Measurements from ENCODE around the gene MAPKAPK2.
"Not testable (repeated sequence)": the region's sequence is repeated elsewhere in the genome, so short reads cannot be mapped to it uniquely, and the experiment has no call there.

MAPKAPK2 gene

DNA sequence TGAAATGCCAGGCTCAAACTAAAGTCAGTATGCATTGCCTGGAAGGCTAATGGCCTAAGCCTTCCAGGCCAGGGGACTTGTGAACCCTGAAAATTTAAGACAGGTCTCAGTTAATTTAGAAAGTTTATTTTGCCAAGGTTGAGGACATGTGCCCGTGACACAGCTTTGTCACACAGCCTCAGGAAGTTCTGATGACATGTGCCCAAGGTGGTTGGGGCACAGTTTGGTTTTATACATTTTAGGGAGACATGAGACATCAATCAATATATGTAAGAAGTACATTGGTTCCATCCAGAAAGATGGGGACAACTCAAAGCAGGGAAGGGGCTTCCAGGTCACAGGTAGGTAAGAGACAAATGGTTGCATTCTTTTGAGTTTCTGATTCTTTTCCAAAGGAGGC, 81.1 kb downstream of the MAPKAPK2 start:
- DNase-seq (ENCODE audit: low spot score); H3K9me3 ChIP-seq (replicated peaks in 1 of 2; ENCODE audit: control insufficient read depth in 2 of 2, insufficient read depth in 1 of 2, low read depth in 1 of 2, low read length in 2 of 2); H3K4me3 ChIP-seq (ENCODE audit: low read length in 2 of 2); H2AFZ ChIP-seq (ENCODE audit: low read length); H3K27ac ChIP-seq (replicated peaks; ENCODE audit: low read length); H2BK120ac ChIP-seq (ENCODE audit: low read depth, low read length); H2AK5ac ChIP-seq (ENCODE audit: low read depth, low read length); H3K23ac ChIP-seq (ENCODE audit: low read depth, low read length, poor library complexity); H2BK15ac ChIP-seq (ENCODE audit: low read length); H3K4ac ChIP-seq (ENCODE audit: low read length); H3K4me2 ChIP-seq (ENCODE audit: insufficient read depth, low read length, poor library complexity, severe bottlenecking); H3K9ac ChIP-seq (ENCODE audit: low read depth, low read length, poor library complexity); H3K4me1 ChIP-seq (ENCODE audit: control insufficient read depth in 2 of 2, insufficient read depth in 1 of 2, low read depth in 1 of 2, low read length in 2 of 2); H2BK5ac ChIP-seq (ENCODE audit: low read length); H3K36me3 ChIP-seq (replicated peaks in 1 of 2; ENCODE audit: control insufficient read depth in 2 of 2, insufficient read depth in 2 of 2, low read length in 2 of 2); H3K79me1 ChIP-seq (ENCODE audit: low read depth, low read length); H3K18ac ChIP-seq (ENCODE audit: low read length); H4K8ac ChIP-seq (ENCODE audit: low read depth, low read length); H4K91ac ChIP-seq (ENCODE audit: low read depth, low read length, poor library complexity); H2BK12ac ChIP-seq (ENCODE audit: low read length); H3K14ac ChIP-seq (ENCODE audit: low read length): not testable (repeated sequence)
- H3K27me3 ChIP-seq (ENCODE audit: control insufficient read depth in 3 of 3, insufficient read depth in 3 of 3, low read depth in 1 of 3, low read length in 3 of 3) = peaks cover 0 to 19% (median 0%) of the 10 kb centered on the region in 3 experiments
- WGBS, 2 donors (ENCODE audit: extremely low coverage in 2 of 2, insufficient read length in 2 of 2, insufficient replicate concordance in 1 of 2) = no CpG with 5 or more reads among the region's 1 CpG

- no peak overlapping the region for H2BK15ac ChIP-seq (ENCODE audit: low read length)
- H2BK120ac ChIP-seq (ENCODE audit: low read depth, low read length) = no peak overlapping the region
- DNase-seq (ENCODE audit: low spot score) = no peak
- peaks cover 0 to 25% (median 0%) of the 10 kb centered on the region in 3 experiments for H3K27me3 ChIP-seq (ENCODE audit: control insufficient read depth in 3 of 3, insufficient read depth in 3 of 3, low read depth in 1 of 3, low read length in 3 of 3)
- H4K91ac ChIP-seq (ENCODE audit: low read depth, low read length, poor library complexity) = no peak overlapping the region
- no peaks in the 10 kb centered on the region for H3K36me3 ChIP-seq (replicated peaks in 1 of 2; ENCODE audit: control insufficient read depth in 2 of 2, insufficient read depth in 2 of 2, low read length in 2 of 2)
- no peak overlapping the region for H3K27ac ChIP-seq (replicated peaks; ENCODE audit: low read length)
- H3K23ac ChIP-seq (ENCODE audit: low read depth, low read length, poor library complexity) = no peak overlapping the region
- H3K9me3 ChIP-seq (replicated peaks in 1 of 2; ENCODE audit: control insufficient read depth in 2 of 2, insufficient read depth in 1 of 2, low read depth in 1 of 2, low read length in 2 of 2) = no peaks in the 10 kb centered on the region
- no peaks in the 10 kb centered on the region for H3K79me1 ChIP-seq (ENCODE audit: low read depth, low read length)
- H2AFZ ChIP-seq (ENCODE audit: low read length) = no peak overlapping the region
- H3K4me2 ChIP-seq (ENCODE audit: insufficient read depth, low read length, poor library complexity, severe bottlenecking) = no peak overlapping the region
- peak overlapping the region; percentile 54 for H3K18ac ChIP-seq (ENCODE audit: low read length)
- no peak overlapping the region for H2AK5ac ChIP-seq (ENCODE audit: low read depth, low read length)
- no peak overlapping the region for H3K4ac ChIP-seq (ENCODE audit: low read length)
- H3K4me1 ChIP-seq (ENCODE audit: control insufficient read depth in 2 of 2, insufficient read depth in 1 of 2, low read depth in 1 of 2, low read length in 2 of 2) = peaks cover 0 to 5% of the 10 kb centered on the region in 2 donors
- H3K4me3 ChIP-seq (ENCODE audit: low read length in 2 of 2) = no peak overlapping the region
- H2BK5ac ChIP-seq (ENCODE audit: low read length) = no peak overlapping the region
- H3K14ac ChIP-seq (ENCODE audit: low read length) = no peak overlapping the region
- H3K9ac ChIP-seq (ENCODE audit: low read depth, low read length, poor library complexity) = no peak overlapping the region
- no peak overlapping the region for H2BK12ac ChIP-seq (ENCODE audit: low read length)
- WGBS, 2 donors (ENCODE audit: extremely low coverage in 2 of 2, insufficient read length in 2 of 2, insufficient replicate concordance in 1 of 2) = no CpG with 5 or more reads among the region's 8 CpGs
- no peak overlapping the region for H4K8ac ChIP-seq (ENCODE audit: low read depth, low read length)
These were observed 81.6 kb downstream of the MAPKAPK2 start for GRCh38 chr1:206766251-206766856.

DNA sequence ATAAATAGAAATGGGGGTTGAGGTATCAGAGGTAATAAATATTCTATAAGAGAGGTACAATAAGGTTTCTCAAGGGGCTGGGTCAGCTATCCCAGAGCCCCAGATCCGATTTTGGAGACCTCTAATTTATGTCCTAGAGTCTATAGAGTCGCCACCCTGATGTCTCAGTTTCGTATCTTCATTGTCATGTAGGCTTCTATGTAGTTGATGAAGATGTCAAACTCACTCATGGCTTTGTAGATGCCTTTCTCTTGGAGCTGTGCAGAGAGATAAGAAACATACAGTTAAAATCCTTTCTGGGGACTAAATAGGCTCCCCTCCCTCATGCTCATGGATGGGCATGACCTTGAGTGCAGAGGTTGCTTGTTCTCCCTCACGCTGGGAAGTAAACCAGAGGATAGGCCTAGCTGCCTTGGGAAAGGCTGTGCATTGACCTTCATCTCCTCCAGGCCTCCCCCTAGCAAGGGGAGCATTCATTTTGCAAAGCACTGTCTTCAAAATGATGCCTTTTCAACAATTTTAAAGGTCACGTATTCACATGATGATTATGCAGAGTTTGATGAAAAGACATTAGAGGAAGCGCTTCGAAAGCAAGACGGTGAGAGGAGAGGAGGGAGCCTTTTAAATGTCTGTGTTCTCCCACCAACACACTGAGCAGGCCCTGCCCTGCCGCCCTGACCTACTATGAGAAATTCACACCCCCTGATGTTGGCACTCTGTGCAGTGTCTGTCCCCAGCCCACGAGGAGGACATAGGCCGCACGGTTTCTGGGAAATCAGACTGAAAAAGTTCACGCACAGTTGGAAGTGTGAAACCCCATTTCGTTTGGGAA, 84.0 kb downstream of the MAPKAPK2 start:
- Histone ChIP-seq H3K14ac (ENCODE audit: low read length) (no peak overlapping the region), H2AK5ac (ENCODE audit: low read depth, low read length) (no peak overlapping the region), H2BK120ac (ENCODE audit: low read depth, low read length) (no peak overlapping the region), H2BK15ac (ENCODE audit: low read length) (no peak overlapping the region), H3K4me1 (ENCODE audit: control insufficient read depth in 2 of 2, insufficient read depth in 1 of 2, low read depth in 1 of 2, low read length in 2 of 2) (peaks cover 0 to 5% of the 10 kb centered on the region in 2 donors), H3K4ac (ENCODE audit: low read length) (no peak overlapping the region), H3K27me3 (ENCODE audit: control insufficient read depth in 3 of 3, insufficient read depth in 3 of 3, low read depth in 1 of 3, low read length in 3 of 3) (peaks cover 0 to 40% (median 0%) of the 10 kb centered on the region in 3 experiments), H2BK12ac (ENCODE audit: low read length) (no peak overlapping the region), H3K4me2 (ENCODE audit: insufficient read depth, low read length, poor library complexity, severe bottlenecking) (no peak overlapping the region), H2AFZ (ENCODE audit: low read length) (no peak overlapping the region), H3K18ac (ENCODE audit: low read length) (peak overlapping the region; percentile 20), H3K36me3 (replicated peaks in 1 of 2; ENCODE audit: control insufficient read depth in 2 of 2, insufficient read depth in 2 of 2, low read length in 2 of 2) (no peaks in the 10 kb centered on the region), H3K27ac (replicated peaks; ENCODE audit: low read length) (no peak overlapping the region), H4K91ac (ENCODE audit: low read depth, low read length, poor library complexity) (no peak overlapping the region), H2BK5ac (ENCODE audit: low read length) (no peak overlapping the region), H3K9me3 (replicated peaks in 1 of 2; ENCODE audit: control insufficient read depth in 2 of 2, insufficient read depth in 1 of 2, low read depth in 1 of 2, low read length in 2 of 2) (no peaks in the 10 kb centered on the region), H3K4me3 (ENCODE audit: low read length in 2 of 2) (peak overlapping the region in 1 of 2 donors; percentile 43), H3K23ac (ENCODE audit: low read depth, low read length, poor library complexity) (no peak overlapping the region), H3K79me1 (ENCODE audit: low read depth, low read length) (no peaks in the 10 kb centered on the region), H4K8ac (ENCODE audit: low read depth, low read length) (peak overlapping the region; percentile 7), H3K9ac (ENCODE audit: low read depth, low read length, poor library complexity) (no peak overlapping the region)
- DNase-seq (ENCODE audit: low spot score) = no peak
- WGBS, 2 donors (ENCODE audit: extremely low coverage in 2 of 2, insufficient read length in 2 of 2, insufficient replicate concordance in 1 of 2) = no CpG with 5 or more reads among the region's 14 CpGs

- no peaks in the 10 kb centered on the region for H3K9me3 ChIP-seq (replicated peaks in 1 of 2; ENCODE audit: control insufficient read depth in 2 of 2, insufficient read depth in 1 of 2, low read depth in 1 of 2, low read length in 2 of 2)
- H4K8ac ChIP-seq (ENCODE audit: low read depth, low read length) = peak overlapping the region; percentile 7
- DNase-seq (ENCODE audit: low spot score) = no peak
- H3K9ac ChIP-seq (ENCODE audit: low read depth, low read length, poor library complexity) = no peak overlapping the region
- no peak overlapping the region for H2BK15ac ChIP-seq (ENCODE audit: low read length)
- no CpG with 5 or more reads among the region's 7 CpGs for WGBS, 2 donors (ENCODE audit: extremely low coverage in 2 of 2, insufficient read length in 2 of 2, insufficient replicate concordance in 1 of 2)
- no peak overlapping the region for H2BK12ac ChIP-seq (ENCODE audit: low read length)
- H3K14ac ChIP-seq (ENCODE audit: low read length) = no peak overlapping the region
- H3K18ac ChIP-seq (ENCODE audit: low read length) = no peak overlapping the region
- H3K4ac ChIP-seq (ENCODE audit: low read length) = no peak overlapping the region
- H3K23ac ChIP-seq (ENCODE audit: low read depth, low read length, poor library complexity) = no peak overlapping the region
- H3K4me2 ChIP-seq (ENCODE audit: insufficient read depth, low read length, poor library complexity, severe bottlenecking) = no peak overlapping the region
- H2BK120ac ChIP-seq (ENCODE audit: low read depth, low read length) = no peak overlapping the region
- H2AK5ac ChIP-seq (ENCODE audit: low read depth, low read length) = no peak overlapping the region
- H3K27me3 ChIP-seq (ENCODE audit: control insufficient read depth in 3 of 3, insufficient read depth in 3 of 3, low read depth in 1 of 3, low read length in 3 of 3) = peaks cover 0 to 40% (median 0%) of the 10 kb centered on the region in 3 experiments
- H3K79me1 ChIP-seq (ENCODE audit: low read depth, low read length) = no peaks in the 10 kb centered on the region
- H3K27ac ChIP-seq (replicated peaks; ENCODE audit: low read length) = no peak overlapping the region
- H3K36me3 ChIP-seq (replicated peaks in 1 of 2; ENCODE audit: control insufficient read depth in 2 of 2, insufficient read depth in 2 of 2, low read length in 2 of 2) = no peaks in the 10 kb centered on the region
- H2AFZ ChIP-seq (ENCODE audit: low read length) = no peak overlapping the region
- peak overlapping the region in 1 of 2 donors; percentile 43 for H3K4me3 ChIP-seq (ENCODE audit: low read length in 2 of 2)
- H3K4me1 ChIP-seq (ENCODE audit: control insufficient read depth in 2 of 2, insufficient read depth in 1 of 2, low read depth in 1 of 2, low read length in 2 of 2) = peaks cover 0 to 5% of the 10 kb centered on the region in 2 donors
- H2BK5ac ChIP-seq (ENCODE audit: low read length) = no peak overlapping the region
- no peak overlapping the region for H4K91ac ChIP-seq (ENCODE audit: low read depth, low read length, poor library complexity)
These were observed 84.6 kb downstream of the MAPKAPK2 start for GRCh38 chr1:206769304-206769731.

Data from neuronal stem cell (in vitro differentiated cells).